ENCODE results near the gene GALR2.
A peak's percentile ranks its signal among the peaks of the same experiment; 100 is the strongest.
"Not testable (repeated sequence)": the region's sequence is repeated elsewhere in the genome, so short reads cannot be mapped to it uniquely, and the experiment has no call there.

GALR2 gene

GRCh38 chr17:76050538-76051467 is 23.8 kb upstream of the GALR2 start:
- no peak for DNase-seq (ENCODE audit: low read depth in 2 of 2)

DNA sequence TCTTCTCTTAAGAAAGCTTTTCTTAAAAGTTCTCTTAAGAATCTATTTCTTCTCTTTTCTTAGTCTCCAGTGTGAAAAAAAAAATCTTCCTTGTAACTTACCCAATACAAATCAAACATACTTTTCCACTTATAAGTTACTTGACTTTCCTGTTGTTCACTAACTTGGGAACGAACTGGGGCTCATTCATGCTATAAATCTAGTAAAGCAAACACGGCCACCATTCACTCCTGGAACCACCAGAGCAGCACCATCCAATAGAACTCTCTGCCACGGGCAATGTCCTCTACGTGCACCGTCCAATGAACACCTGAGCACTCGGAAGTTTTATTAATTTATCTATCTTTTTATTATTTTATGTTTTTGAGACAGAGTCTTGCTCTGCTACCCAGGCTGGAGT is 23.0 kb upstream of the GALR2 start:
- DNase-seq (ENCODE audit: low read depth in 2 of 2) = no peak

GRCh38 chr17:76053246-76054111 is 21.1 kb upstream of the GALR2 start:
- DNase-seq (ENCODE audit: low read depth in 2 of 2) = no peak

DNA sequence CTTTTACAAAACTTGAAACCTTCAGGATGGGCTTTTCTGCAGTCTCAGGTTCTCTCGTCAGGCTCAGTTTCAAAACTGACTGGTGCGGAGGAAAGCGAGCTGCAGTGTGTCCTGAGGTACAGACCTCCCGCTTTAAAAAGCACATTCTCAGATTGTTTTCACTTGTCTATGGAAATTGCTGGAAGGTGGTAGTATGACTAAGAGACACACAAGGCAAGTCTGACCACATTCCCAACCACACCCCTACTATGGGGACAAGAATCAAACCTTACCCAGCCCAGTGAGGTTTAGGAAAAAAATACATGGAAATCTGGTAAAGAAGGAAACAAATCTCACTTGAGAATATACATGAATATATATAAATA is 20.5 kb upstream of the GALR2 start:
- no peak for DNase-seq (ENCODE audit: low read depth in 2 of 2)

DNA sequence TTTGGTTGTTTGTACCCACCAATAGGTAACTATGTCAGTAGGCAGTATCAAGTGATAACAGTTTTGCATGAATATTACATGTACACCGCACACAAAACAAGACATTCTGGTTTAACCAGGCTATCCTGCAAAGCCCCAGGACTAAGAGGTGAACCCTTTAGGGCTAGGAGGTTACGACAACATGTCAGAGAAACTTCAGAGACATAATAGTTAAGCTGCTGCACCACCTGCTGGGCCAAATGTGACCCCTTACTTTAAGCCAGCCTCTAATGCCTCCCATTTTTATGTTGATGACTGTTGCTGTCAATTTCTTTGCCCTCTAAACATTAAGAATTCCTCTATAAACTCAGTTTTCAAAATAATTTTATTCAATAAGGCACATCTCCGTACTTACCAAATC is 17.7 kb upstream of the GALR2 start:
- no peak for DNase-seq (ENCODE audit: low read depth in 2 of 2)

- DNase-seq (ENCODE audit: low read depth in 2 of 2) = not testable (repeated sequence)
These were observed 16.3 kb upstream of the GALR2 start for GRCh38 chr17:76058264-76058663.

GRCh38 chr17:76063875-76064546 is 10.6 kb upstream of the GALR2 start:
- no peak for DNase-seq (ENCODE audit: low read depth in 2 of 2)

DNA sequence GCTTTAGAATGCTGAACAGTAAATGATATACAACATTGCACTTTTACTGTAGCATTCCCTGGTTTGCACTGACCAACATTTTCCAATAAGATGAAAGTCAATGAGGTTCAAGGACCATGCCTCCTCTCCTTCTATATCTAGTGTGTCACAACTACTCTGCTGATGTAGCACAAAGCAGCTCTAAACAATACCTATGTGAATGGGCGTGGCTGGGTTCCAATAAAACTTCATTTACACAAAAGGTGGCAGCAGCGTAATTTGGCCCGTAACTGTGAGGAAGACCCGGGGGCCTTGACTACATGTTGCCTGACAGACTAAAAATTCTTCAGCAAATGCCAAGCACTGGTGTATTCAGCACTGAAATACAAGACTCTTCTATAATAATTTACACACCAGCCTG is 8.8 kb upstream of the GALR2 start:
- DNase-seq (ENCODE audit: low read depth in 2 of 2) = no peak

DNA sequence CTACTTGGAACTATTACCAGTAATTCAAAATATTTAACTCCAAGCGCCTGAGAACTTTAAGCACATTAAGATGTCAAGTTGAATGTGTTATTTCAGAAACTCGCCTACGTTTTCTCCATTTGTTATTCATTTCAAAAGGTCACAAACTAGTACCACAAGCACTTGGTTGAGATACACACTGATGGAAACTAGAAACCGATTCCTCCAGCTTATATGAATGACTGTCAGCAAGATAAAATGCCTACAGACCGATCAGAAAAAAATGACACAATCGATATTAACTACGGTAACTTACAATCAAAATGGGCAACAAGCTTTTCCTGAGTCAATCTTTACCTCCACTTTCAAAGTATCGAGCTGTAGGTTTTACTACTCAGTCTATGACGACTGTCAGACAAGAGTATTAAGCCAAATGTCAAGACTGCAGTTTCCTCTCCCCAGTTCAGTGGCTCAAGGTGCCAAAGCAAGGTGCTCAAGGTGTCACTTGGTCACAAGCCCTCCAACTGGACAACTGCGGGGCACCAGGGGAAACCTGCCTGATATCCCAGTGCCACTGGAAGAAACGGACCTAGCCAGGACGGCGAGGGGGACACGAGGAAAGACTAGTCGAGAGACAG is 2.9 kb upstream of the GALR2 start:
- no peak for DNase-seq (ENCODE audit: low read depth in 2 of 2)

DNA sequence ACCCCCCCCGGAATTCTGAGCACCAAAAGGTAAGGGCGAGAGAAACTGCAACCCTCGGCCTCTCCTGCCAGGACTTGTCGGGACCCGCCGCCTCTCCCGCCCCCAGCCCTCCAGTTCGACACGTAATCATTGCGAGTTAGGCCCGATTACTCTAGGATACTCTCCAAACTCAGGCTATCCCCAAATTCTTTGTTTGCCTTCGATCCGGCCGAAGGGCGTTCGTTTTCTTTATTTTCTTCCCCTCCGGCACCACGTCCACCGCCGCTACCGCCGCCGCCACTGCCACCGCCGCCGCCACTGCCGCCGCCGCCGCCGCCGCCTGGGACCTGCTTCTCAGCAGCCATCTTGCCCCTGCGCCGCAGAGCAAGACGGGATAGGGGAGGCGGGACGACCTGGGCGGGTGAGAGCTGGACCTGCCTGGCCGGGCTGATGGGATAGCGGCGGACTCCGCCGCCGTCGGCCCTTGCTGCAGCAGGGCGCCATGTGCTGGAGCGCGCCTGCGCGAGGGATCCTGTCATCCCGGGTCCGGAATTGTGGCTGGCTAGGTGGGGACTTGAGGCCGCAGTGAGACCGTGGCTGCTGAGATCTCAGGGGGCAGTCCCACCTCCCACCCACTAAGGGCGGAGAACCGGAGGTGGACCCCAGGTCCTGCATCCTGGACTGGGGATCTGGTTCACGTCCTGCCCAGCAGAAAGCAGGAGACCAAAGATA is 2.3 kb upstream of the GALR2 start, which contains the start of gene SRP68:
Gene SRP68 (minus strand): TSS at position 370 of the 711 bp plus-strand sequence. CDS start 26 bp downstream, at position 344.
- DNase-seq (ENCODE audit: low read depth in 2 of 2) = peak; percentile 71 to 78

- no peak for DNase-seq (ENCODE audit: low read depth in 2 of 2)
These were observed 974 bp downstream of the GALR2 start for GRCh38 chr17:76075364-76076145.

GRCh38 chr17:76076146-76076764 is 1.7 kb downstream of the GALR2 start:
- no peak for DNase-seq (ENCODE audit: low read depth in 2 of 2)

GRCh38 chr17:76076765-76077583 is 2.4 kb downstream of the GALR2 start:
- no peak for DNase-seq (ENCODE audit: low read depth in 2 of 2)

DNA sequence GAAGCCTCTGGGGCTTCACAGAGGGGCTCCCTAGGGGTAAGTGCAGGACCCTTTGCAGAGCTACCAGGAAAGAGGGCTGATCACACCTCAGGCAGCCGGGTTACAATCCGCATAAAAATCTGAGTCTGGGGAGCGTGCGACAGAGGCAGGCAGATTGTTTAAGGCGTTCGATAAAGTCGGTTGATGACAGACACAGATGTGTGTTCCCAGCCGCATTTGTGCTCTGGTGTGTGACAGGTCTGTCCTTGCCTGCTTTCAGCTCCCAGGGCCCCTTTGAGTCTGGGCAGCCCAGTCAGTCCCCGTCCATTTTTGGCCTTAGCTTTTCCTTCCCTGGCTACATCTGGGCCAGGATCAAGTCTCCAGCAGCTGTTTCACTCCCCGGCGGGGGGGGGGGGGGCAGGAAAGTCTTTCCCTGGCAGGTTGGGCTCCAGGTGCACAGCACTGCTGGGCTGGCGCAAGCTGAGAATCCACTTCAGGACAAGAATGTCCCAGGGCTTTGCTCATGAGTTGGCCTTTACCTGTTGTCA is 3.1 kb downstream of the GALR2 start:
- DNase-seq (ENCODE audit: low read depth in 2 of 2) = no peak

GRCh38 chr17:76078370-76078769 is 3.8 kb downstream of the GALR2 start:
- not testable (repeated sequence) for DNase-seq (ENCODE audit: low read depth in 2 of 2)

DNA sequence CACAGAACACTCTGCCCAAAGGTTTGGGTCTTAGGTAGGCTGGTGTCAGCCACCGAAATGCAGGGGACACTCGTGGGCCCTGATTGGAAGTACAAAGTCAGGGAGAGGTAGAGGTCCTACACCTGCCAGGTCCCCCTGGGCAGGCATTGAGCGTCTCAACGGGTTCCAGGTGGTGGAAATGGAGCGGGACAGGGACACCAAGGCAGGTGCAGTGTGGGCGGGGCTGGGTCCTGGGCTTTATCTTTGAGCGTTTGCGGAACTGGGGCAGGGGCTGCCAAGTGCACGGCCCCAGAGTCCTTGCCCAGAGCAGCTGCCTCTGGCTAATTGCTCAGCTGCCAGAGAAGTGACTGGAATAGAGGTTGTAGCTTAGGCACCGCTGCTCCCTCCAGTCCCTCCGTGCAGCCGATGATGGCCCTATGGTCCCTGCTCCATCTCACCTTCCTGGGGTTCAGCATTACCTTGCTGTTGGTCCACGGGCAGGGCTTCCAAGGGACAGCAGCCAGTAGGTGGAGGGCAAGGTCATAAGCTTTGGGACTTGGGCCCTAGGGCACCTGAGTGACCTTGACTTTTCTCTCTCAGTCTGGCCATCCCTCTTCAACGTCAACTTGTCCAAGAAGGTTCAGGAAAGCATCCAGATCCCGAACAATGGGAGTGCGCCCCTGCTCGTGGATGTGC is 4.4 kb downstream of the GALR2 start, which contains the start of gene ZACN:
Gene ZACN (plus strand): TSS at position 323 of the 675 bp plus-strand sequence. CDS start 83 bp downstream, at position 406.
- no peak for DNase-seq (ENCODE audit: low read depth in 2 of 2)

- no peak for DNase-seq (ENCODE audit: low read depth in 2 of 2)
These were observed 5.0 kb downstream of the GALR2 start for GRCh38 chr17:76079535-76079955.

Data from fibroblast of skin of left quadriceps (primary cell).